T-helper 2 cell (primary cell): Measurements from ENCODE around the gene ADM5.
"Not testable (repeated sequence)": the region's sequence is repeated elsewhere in the genome, so short reads cannot be mapped to it uniquely, and the experiment has no call there.

Source experiments
- DNase-seq, 5 experiments: peaks; one replicate each; pipeline versions ENCODE4 v3.0.0 to v3.0.0-alpha.2; 2012 to 2022

ADM5 gene

GRCh38 chr19:49701271-49701786 is 11.9 kb downstream of the ADM5 start:
- no peak for DNase-seq

- no peak for DNase-seq
These were observed 15.7 kb downstream of the ADM5 start for GRCh38 chr19:49704888-49705642.

DNA sequence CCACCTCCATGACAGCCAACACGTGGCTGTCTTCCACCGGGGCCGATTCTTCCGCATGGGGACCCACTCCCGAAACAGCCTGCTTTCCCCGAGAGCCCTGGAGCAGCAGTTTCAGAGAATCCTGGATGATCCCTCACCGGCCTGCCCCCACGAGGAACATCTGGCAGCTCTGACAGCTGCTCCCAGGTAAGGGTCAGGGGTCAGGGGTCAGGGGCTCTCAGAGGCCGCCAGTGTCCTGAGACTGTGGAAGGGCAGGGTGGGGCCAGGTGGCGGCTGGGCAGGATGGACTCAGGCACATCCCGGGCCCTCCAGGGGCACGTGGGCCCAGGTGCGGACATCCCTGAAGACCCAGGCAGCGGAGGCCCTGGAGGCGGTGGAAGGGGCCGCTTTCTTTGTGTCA is 16.5 kb downstream of the ADM5 start:
- DNase-seq, result no peak

GRCh38 chr19:49710372-49710951 is 21.1 kb downstream of the ADM5 start:
- no peak for DNase-seq

- DNase-seq, result no peak
These were observed 23.0 kb downstream of the ADM5 start for GRCh38 chr19:49712397-49712859.

- DNase-seq, result no peak
These were observed 23.9 kb downstream of the ADM5 start for GRCh38 chr19:49713236-49713845.

GRCh38 chr19:49716154-49716553 is 26.8 kb downstream of the ADM5 start:
- peak in 1 of 5 experiments; percentile 21 for DNase-seq

DNA sequence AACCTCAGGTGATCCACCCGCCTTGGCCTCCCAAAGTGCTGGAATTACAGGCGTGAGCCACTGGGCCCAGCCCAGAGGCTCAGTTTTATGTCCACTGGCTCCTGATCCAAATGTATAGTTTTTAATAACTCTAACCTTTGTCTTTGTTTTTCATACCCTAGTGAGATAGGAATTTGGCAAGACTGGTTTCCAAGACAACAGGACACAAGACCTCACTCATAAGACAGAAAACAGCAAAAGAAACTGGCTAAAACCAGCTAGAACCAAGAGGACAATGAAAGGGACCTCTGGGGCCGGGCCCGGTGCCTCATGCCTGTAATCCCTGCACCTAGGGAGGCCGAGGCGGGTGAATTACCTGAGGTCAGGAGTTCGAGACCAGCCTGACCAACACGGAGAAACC is 29.1 kb downstream of the ADM5 start:
- DNase-seq, result no peak

DNA sequence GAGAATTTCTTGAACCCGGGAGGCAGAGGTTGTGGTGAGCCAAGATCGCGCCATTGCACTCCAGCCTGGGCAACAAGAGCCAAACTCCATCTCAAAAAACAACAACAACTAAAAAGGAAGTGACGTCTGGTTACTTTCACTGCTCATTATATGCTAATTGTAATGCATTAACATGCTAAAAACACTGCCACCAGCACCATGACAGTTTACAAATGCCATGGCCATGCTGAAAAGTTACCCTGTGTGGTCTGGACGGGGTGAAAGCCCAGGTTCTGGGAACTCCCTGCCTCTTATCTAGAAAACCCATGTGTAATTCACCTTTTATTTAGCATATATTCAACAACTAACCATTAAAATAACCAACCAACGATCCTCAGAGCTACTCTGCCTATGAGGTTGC is 29.6 kb downstream of the ADM5 start:
- DNase-seq, result no peak

DNA sequence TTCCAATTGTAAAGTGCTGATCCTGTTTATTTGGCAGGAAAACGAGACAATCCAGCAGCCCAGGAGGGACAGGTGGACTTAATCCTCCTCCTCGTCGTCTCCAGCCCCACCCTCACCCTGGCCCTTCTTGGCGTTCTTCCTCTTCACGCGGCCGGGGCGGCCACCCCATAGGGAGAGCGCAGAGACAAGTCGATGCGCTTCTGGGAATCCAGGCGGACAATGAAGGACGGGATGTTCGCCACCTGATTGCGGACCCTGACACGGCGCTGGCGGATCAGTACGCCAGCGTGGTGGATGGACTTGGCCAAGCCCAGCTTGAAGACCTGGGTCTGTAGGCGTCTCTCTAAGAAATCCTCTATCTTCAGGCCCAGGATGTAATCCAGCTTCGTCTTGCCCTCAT is 30.0 kb downstream of the ADM5 start:
- DNase-seq, result not testable (repeated sequence)

DNA sequence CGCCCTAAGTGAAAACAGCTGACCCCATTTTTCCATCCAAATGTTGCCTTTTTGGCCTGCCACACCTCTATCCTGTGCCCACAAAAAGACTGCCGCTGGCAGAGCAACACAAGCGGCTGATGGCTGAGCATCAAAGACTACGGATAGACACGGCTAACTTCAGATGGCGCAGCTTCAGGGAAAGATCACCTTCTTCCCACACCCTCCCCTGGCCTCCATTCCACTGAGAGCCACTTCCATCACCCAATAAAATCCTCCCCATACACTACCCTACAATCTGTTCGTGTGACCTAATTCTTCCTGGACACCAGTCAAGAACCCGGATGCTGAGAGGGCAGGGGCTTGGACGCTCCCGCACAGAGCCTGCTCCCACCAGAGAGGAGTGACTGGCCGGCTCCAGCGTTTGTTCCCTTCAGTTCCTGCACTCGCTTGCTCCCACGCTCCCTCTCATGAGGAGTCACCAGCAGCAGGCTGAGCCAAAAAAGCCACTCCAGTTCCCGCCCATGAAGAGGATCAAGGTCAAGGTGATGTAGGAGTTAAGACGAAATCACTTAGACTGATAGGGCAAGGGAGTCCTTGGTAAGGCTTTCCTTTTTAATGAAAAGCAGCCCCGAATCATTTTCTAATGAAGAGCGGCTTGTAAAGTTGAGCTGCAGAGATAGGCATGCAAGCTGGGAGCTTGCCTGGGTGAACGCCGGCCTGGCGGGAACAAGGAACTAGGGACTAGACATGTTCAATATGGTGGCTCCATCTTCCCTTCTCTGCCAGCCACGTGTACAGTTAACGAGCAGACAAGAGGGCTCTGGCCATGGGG is 38.0 kb downstream of the ADM5 start:
- DNase-seq, result no peak

DNA sequence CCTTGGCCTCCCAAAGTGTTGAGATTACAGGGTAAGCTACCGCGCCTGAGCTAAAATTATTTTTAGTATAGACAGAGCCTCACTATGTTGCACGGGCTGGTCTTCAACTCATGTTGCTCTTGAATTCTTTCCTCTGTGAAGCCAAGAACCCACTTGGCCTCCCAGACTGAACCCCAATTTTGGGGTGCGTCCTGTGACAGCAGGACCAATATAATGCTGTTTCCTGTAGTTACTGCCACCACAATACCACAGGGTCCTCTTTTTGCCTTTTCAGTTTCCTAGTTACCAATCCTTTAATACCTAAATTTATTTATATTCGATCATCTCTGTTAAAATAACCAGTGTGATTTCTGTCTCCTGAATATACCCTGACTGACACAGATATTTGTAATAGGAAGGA is 40.8 kb downstream of the ADM5 start:
- no peak for DNase-seq

- DNase-seq, result no peak
These were observed 48.9 kb downstream of the ADM5 start for GRCh38 chr19:49738268-49738667.

- DNase-seq, result peak in 1 of 5 experiments; percentile 49
These were observed 49.7 kb downstream of the ADM5 start for GRCh38 chr19:49739098-49739497.

- no peak for DNase-seq
These were observed 50.5 kb downstream of the ADM5 start for GRCh38 chr19:49739933-49740332.
